Natural killer cell (primary cell): Measurements from ENCODE around the gene CCNF. TPM values are rescaled to one million over a fixed set of nuclear protein-coding genes. Genes with fewer than 3 reads are reported as not detected.

Source experiments
- ATAC-seq, 3 donors: fragments of 150-1000 bp in 2 of 3; fragments of 200-7000 bp in 1 of 3; cut with Tn5 transposase; 1 replicate in 1 of 3; 2 replicates in 2 of 3; pipeline ENCODE4 v1.10.0; 2021; ENCODE audit warnings: mild to moderate bottlenecking in 2 of 3, moderate library complexity in 2 of 3
- DNase-seq, 2 donors: peaks; one replicate each; pipeline versions ENCODE4 v3.0.0 to v3.0.0-alpha.2; 2013 to 2021; ENCODE audit warnings: mixed read lengths in 1 of 2
- H3K27ac ChIP-seq: one replicate; pipeline ENCODE4 v1.5.1; 2013; ENCODE audit warnings: mild to moderate bottlenecking, low read length
- H3K27me3 ChIP-seq: one replicate; pipeline ENCODE4 v1.6.1; 2013; ENCODE audit warnings: low read length; ENCODE audit not compliant: control insufficient read depth, insufficient read depth
- H3K36me3 ChIP-seq: one replicate; pipeline ENCODE4 v1.6.1; 2013; ENCODE audit warnings: low read length; ENCODE audit not compliant: control insufficient read depth, insufficient read depth
- H3K4me1 ChIP-seq: one replicate; pipeline ENCODE4 v1.6.1; 2013; ENCODE audit warnings: low read length; ENCODE audit not compliant: control insufficient read depth, insufficient read depth
- H3K4me3 ChIP-seq: one replicate; pipeline ENCODE4 v1.5.1; 2013; ENCODE audit warnings: low read length
- H3K9me3 ChIP-seq: one replicate; pipeline ENCODE4 v1.6.1; 2013; ENCODE audit warnings: low read length; ENCODE audit not compliant: control insufficient read depth, insufficient read depth
- H3K27ac Mint-ChIP-seq, 2 donors: one replicate each; pipeline ENCODE4 v1.8.0; 2022; ENCODE audit warnings: mild to moderate bottlenecking in 2 of 2, mixed read lengths in 2 of 2, moderate library complexity in 1 of 2
- H3K27me3 Mint-ChIP-seq, 2 donors: one replicate each; pipeline ENCODE4 v1.8.0; 2022; ENCODE audit warnings: low read depth in 2 of 2, mixed read lengths in 2 of 2
- H3K36me3 Mint-ChIP-seq: one replicate; pipeline ENCODE4 v1.8.0; 2022; ENCODE audit warnings: mixed read lengths
- H3K4me1 Mint-ChIP-seq, 2 donors: one replicate each; pipeline ENCODE4 v1.8.0; 2022; ENCODE audit warnings: mixed read lengths in 2 of 2
- H3K4me3 Mint-ChIP-seq: one replicate; pipeline ENCODE4 v1.8.0; 2022; ENCODE audit warnings: mild to moderate bottlenecking, moderate library complexity, mixed read lengths
- H3K9me3 Mint-ChIP-seq, 2 donors: one replicate each; pipeline ENCODE4 v1.8.0; 2022; ENCODE audit warnings: mixed read lengths in 2 of 2
- CTCF ChIP-seq: fragments of 200-600 bp; IDR thresholded peaks from one replicate; pipeline ENCODE4 v1.8.0; 2022; ENCODE audit warnings: antibody characterized with exemption
- WGBS: methylation state at CpG from one replicate; pipeline ENCODE4 v1.1.7; 2013; ENCODE audit warnings: missing lambda C conversion rate; ENCODE audit not compliant: insufficient coverage; 5-methylcytosine and 5-hydroxymethylcytosine counted together
- intact Hi-C: fragments of 100-400 bp; cut with micrococcal nuclease; formaldehyde crosslinking; loops from one replicate; pipeline ENCODE4 v1.14.2; 2022
- total RNA-seq, 4 donors: library from RNA; stranded (reverse); fragments of 120-200 nt in 1 of 4; gene quantifications; one replicate each; pipeline versions ENCODE4 v1.2.3 to v1.2.4, GENCODE V29; 2013 to 2022

CCNF gene
- total RNA-seq, 3 donors from 2014 or later (not counting 1 experiment from before 2014, with no cell fraction given): 7.5 to 14.2 (median 8.4) TPM

GRCh38 chr16:2462031-2462866 lies 33.0 kb downstream of the CCNF start:
- intact Hi-C loops: no loop called here
- ATAC-seq (no peak), DNase-seq (no peak)
- Histone ChIP-seq H3K36me3 (no peaks in the 10 kb centered on the region), H3K27me3 (no peaks in the 10 kb centered on the region), H3K27ac (no peak overlapping the region), H3K4me1 (peaks cover 24% of the 10 kb centered on the region), H3K4me3 (no peak overlapping the region), H3K9me3 (no peaks in the 10 kb centered on the region)
- Mint-ChIP-seq H3K27ac (no peak overlapping the region), H3K4me1 (peaks cover 7 to 12% of the 10 kb centered on the region in 2 donors), H3K4me3 (no peak overlapping the region), H3K27me3 (no peaks in the 10 kb centered on the region), H3K9me3 (no peaks in the 10 kb centered on the region), H3K36me3 (no peaks in the 10 kb centered on the region)
- 93% methylated on average over 23 of the region's 23 CpGs for WGBS
- TF ChIP-seq CTCF: no peak

- H3K36me3 Mint-ChIP-seq: no peaks in the 10 kb centered on the region
- H3K27ac Mint-ChIP-seq: no peak overlapping the region
- Histone ChIP-seq H3K9me3 (no peaks in the 10 kb centered on the region), H3K27ac (no peak overlapping the region), H3K27me3 (peaks cover 9% of the 10 kb centered on the region), H3K36me3 (no peaks in the 10 kb centered on the region), H3K4me3 (no peak overlapping the region), H3K4me1 (peaks cover 34% of the 10 kb centered on the region)
- ATAC-seq (no peak), DNase-seq (no peak)
- TF ChIP-seq CTCF: no peak
- peaks cover 0 to 5% of the 10 kb centered on the region in 2 donors for H3K27me3 Mint-ChIP-seq
- no peak overlapping the region for H3K4me3 Mint-ChIP-seq
- peaks cover 6 to 18% of the 10 kb centered on the region in 2 donors for H3K4me1 Mint-ChIP-seq
- 93% methylated on average over 12 of the region's 12 CpGs for WGBS
- intact Hi-C loops: no loop called here
- no peaks in the 10 kb centered on the region for H3K9me3 Mint-ChIP-seq
Observed at GRCh38 chr16:2464333-2464732, 35.1 kb downstream of the CCNF start.

- no peak for TF ChIP-seq CTCF
- H3K4me1 Mint-ChIP-seq: peaks cover 0 to 17% of the 10 kb centered on the region in 2 donors
- H3K36me3 ChIP-seq: no peaks in the 10 kb centered on the region
- peaks cover 23% of the 10 kb centered on the region for H3K4me1 ChIP-seq
- no peak for DNase-seq
- no peak overlapping the region for H3K27ac Mint-ChIP-seq
- peaks cover 24% of the 10 kb centered on the region for H3K27me3 ChIP-seq
- H3K27ac ChIP-seq: no peak overlapping the region
- no peak for ATAC-seq
- H3K9me3 ChIP-seq: no peaks in the 10 kb centered on the region
- H3K36me3 Mint-ChIP-seq: no peaks in the 10 kb centered on the region
- no peak overlapping the region for H3K4me3 Mint-ChIP-seq
- no peaks in the 10 kb centered on the region for H3K9me3 Mint-ChIP-seq
- H3K27me3 Mint-ChIP-seq: peaks cover 12 to 14% of the 10 kb centered on the region in 2 donors
- no peak overlapping the region for H3K4me3 ChIP-seq
- 78% methylated on average over 12 of the region's 12 CpGs for WGBS
- intact Hi-C loops: no loop called here
Observed at GRCh38 chr16:2465653-2466415, 36.6 kb downstream of the CCNF start.
